IMR-90 (cell line): ENCODE measurements around the gene TBXAS1.

Experiments used
- CEBPB ChIP-seq: IDR thresholded peaks from 2 replicates; pipeline ENCODE4 v1.6.1; 2012; ENCODE audit warnings: low read depth, low read length, improper control_type of control experiment
- CHD1 ChIP-seq: IDR thresholded peaks from 2 replicates; pipeline ENCODE4 v1.6.1; 2012; ENCODE audit warnings: low read depth, low read length, improper control_type of control experiment
- CTCF ChIP-seq: conservative IDR thresholded peaks from 2 replicates; pipeline ENCODE4 v1.5.1; 2012; ENCODE audit warnings: mild to moderate bottlenecking, low read depth, low read length, improper control_type of control experiment
- FOS ChIP-seq: fragments of 150-350 bp; IDR thresholded peaks from 2 replicates; pipeline ENCODE4 v1.6.1; 2016; ENCODE audit warnings: low read depth, low read length
- MAZ ChIP-seq: IDR thresholded peaks from 2 replicates; pipeline ENCODE4 v1.6.1; 2012; ENCODE audit warnings: low read depth, mild to moderate bottlenecking, low read length, improper control_type of control experiment, moderate library complexity, borderline replicate concordance
- MXI1 ChIP-seq: IDR thresholded peaks from 2 replicates; pipeline ENCODE4 v1.6.1; 2012; ENCODE audit warnings: low read depth, mild to moderate bottlenecking, low read length, moderate library complexity, borderline replicate concordance
- NFE2L2 ChIP-seq: fragments of 150-350 bp; IDR thresholded peaks from 2 replicates; pipeline ENCODE4 v1.6.1; 2016; ENCODE audit warnings: low read depth, mild to moderate bottlenecking, low read length
- POLR2A ChIP-seq: IDR thresholded peaks from 2 replicates; pipeline ENCODE4 v1.6.1; 2012; ENCODE audit warnings: mild to moderate bottlenecking, low read depth, low read length
- RAD21 ChIP-seq: IDR thresholded peaks from 2 replicates; pipeline ENCODE4 v1.6.1; 2012; ENCODE audit warnings: low read length, improper control_type of control experiment
- RCOR1 ChIP-seq: IDR thresholded peaks from 2 replicates; pipeline ENCODE4 v1.6.1; 2012; ENCODE audit warnings: mild to moderate bottlenecking, low read length, improper control_type of control experiment; ENCODE audit not compliant: insufficient replicate concordance
- SMC3 ChIP-seq: fragments of 150-350 bp; IDR thresholded peaks from 2 replicates; pipeline ENCODE4 v1.6.1; 2016; ENCODE audit warnings: low read depth, mild to moderate bottlenecking, antibody characterized with exemption, low read length, moderate library complexity
- USF2 ChIP-seq: fragments of 150-350 bp; IDR thresholded peaks from 2 replicates; pipeline ENCODE4 v1.6.1; 2017; ENCODE audit warnings: mild to moderate bottlenecking, antibody characterized with exemption, low read length, low read depth

- TF ChIP-seq POLR2A (no peak), CTCF (no peak), MAZ (no peak), NFE2L2 (no peak), SMC3 (no peak), MXI1 (no peak), FOS (no peak), CEBPB (no peak), USF2 (no peak), CHD1 (no peak), RCOR1 (no peak), RAD21 (no peak)
Observed at GRCh38 chr7:139857791-139858190, 28.7 kb downstream of the TBXAS1 start.
